Lung (tissue), 12 donors: ENCODE measurements around the gene PRKAR1B. TPM values are rescaled to one million over a fixed set of nuclear protein-coding genes. Genes with fewer than 3 reads are reported as not detected.
A peak's percentile ranks its signal among the peaks of the same experiment; 100 is the strongest.

Experiments used
- ATAC-seq: fragments of 200-7000 bp; cut with Tn5 transposase; one replicate; pipeline ENCODE4 v1.9.1; 2020; ENCODE audit warnings: moderate number of reproducible peaks; ENCODE audit not compliant: insufficient read depth, low FRiP score
- DNase-seq, 3 donors: peaks; one replicate each; pipeline ENCODE4 v3.0.0-alpha.2; 2013 to 2017
- H3K27ac ChIP-seq, 2 donors: one replicate each; pipeline ENCODE4 v1.5.1; 2013; ENCODE audit warnings: mild to moderate bottlenecking in 2 of 2, moderate library complexity in 2 of 2, control low read depth in 1 of 2, inconsistent platforms in 1 of 2, low read depth in 1 of 2, low read length in 1 of 2
- H3K27me3 ChIP-seq, 3 donors: one replicate each; pipeline ENCODE4 v1.5.1; 2013; ENCODE audit warnings: low read length in 2 of 3; ENCODE audit not compliant: control insufficient read depth in 3 of 3, insufficient read depth in 3 of 3
- H3K36me3 ChIP-seq, 4 donors: one replicate each; pipeline ENCODE4 v1.5.1; 2013; ENCODE audit warnings: low read length in 4 of 4, mild to moderate bottlenecking in 1 of 4, moderate library complexity in 1 of 4; ENCODE audit not compliant: control insufficient read depth in 4 of 4, insufficient read depth in 4 of 4
- H3K4me1 ChIP-seq, 5 donors: one replicate each; pipeline ENCODE4 v1.5.1; 2013; ENCODE audit warnings: low read length in 5 of 5, mild to moderate bottlenecking in 2 of 5, moderate library complexity in 1 of 5; ENCODE audit not compliant: control insufficient read depth in 5 of 5, insufficient read depth in 5 of 5
- H3K4me3 ChIP-seq: one replicate; pipeline ENCODE4 v1.5.1; 2013; ENCODE audit warnings: mild to moderate bottlenecking, control low read depth, moderate library complexity
- H3K9ac ChIP-seq, 2 donors: one replicate each; pipeline ENCODE4 v1.5.1; 2013; ENCODE audit warnings: low read length in 2 of 2, control low read depth in 1 of 2; ENCODE audit not compliant: insufficient read depth in 1 of 2
- H3K9me3 ChIP-seq, 4 donors: one replicate each; pipeline ENCODE4 v1.5.1; 2013; ENCODE audit warnings: low read length in 3 of 4, mild to moderate bottlenecking in 1 of 4, moderate library complexity in 1 of 4; ENCODE audit not compliant: control insufficient read depth in 4 of 4, insufficient read depth in 3 of 4
- WGBS, 2 donors: extraction: QIAGEN DNeasy Blood & Tissue Kit; methylation state at CpG; one replicate each; pipeline ENCODE4 v1.1.7; 2013; 5-methylcytosine and 5-hydroxymethylcytosine counted together
- polyA plus RNA-seq, 2 donors: library from polyadenylated mRNA; stranded (reverse); fragments of 200-250 nt; gene quantifications; one replicate each; pipeline ENCODE4 v1.2.1, GENCODE V29; 2013
- total RNA-seq, 2 donors: library from RNA; depleted of rRNA in 1 of 2; stranded (reverse); fragments of >200 nt in 1 of 2; gene quantifications; one replicate each; pipeline ENCODE4 v1.2.1, GENCODE V29; 2014 to 2021
- TF ChIP-seq, protein P1 (sequence below): IDR thresholded peaks from 2 replicates; pipeline ENCODE4 v1.5.1; 2012; ENCODE audit warnings: mild to moderate bottlenecking; ENCODE audit errors: control extremely low read depth, extremely low read depth
- donor health status: control.
- donor health status: control.
- donor health status: Bipolar disorder and iron deficiency.
- donor health status: healthy.
- donor health status: DM: yes; HTN: yes; CAD: no.

Gene PRKAR1B
- total and polyA plus RNA-seq, 4 donors: 11.3 to 32.0 (median 16.3) TPM

DNA sequence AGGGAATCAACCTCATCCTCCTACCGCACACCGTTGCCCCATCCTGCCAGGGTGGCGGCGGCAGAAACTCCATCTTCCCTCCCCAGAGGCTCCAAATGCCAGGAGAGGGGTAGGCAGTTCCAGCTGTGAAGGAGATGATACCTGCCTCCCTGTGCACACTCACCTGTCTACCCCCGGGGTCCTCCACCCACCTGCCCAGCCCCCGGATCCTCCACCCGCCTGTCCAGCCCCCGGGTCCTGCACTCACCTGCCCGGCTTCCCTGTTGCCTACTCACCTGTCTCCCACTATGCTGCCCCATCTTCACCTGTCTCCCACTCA, 14.0 kb downstream of the PRKAR1B start:
- peaks cover 0 to 4% (median 0%) of the 10 kb centered on the region in 5 donors for H3K4me1 ChIP-seq
- DNase-seq: no peak
- H3K27me3 ChIP-seq: no peaks in the 10 kb centered on the region
- 79 to 90% methylated on average over 9 of the region's 9 CpGs for WGBS, 2 donors
- H3K9ac ChIP-seq: no peak overlapping the region
- H3K27ac ChIP-seq: no peak overlapping the region
- no peak for ATAC-seq
- H3K36me3 ChIP-seq: peaks cover 0 to 3% (median 0%) of the 10 kb centered on the region in 4 donors
- H3K9me3 ChIP-seq: no peaks in the 10 kb centered on the region
- H3K4me3 ChIP-seq: no peak overlapping the region
- TF ChIP-seq, protein P1, sequence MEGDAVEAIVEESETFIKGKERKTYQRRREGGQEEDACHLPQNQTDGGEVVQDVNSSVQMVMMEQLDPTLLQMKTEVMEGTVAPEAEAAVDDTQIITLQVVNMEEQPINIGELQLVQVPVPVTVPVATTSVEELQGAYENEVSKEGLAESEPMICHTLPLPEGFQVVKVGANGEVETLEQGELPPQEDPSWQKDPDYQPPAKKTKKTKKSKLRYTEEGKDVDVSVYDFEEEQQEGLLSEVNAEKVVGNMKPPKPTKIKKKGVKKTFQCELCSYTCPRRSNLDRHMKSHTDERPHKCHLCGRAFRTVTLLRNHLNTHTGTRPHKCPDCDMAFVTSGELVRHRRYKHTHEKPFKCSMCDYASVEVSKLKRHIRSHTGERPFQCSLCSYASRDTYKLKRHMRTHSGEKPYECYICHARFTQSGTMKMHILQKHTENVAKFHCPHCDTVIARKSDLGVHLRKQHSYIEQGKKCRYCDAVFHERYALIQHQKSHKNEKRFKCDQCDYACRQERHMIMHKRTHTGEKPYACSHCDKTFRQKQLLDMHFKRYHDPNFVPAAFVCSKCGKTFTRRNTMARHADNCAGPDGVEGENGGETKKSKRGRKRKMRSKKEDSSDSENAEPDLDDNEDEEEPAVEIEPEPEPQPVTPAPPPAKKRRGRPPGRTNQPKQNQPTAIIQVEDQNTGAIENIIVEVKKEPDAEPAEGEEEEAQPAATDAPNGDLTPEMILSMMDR: no peak

- H3K27me3 ChIP-seq: no peaks in the 10 kb centered on the region
- DNase-seq: no peak
- H3K9ac ChIP-seq: no peak overlapping the region
- H3K36me3 ChIP-seq: peaks cover 0 to 3% (median 0%) of the 10 kb centered on the region in 4 donors
- peak overlapping the region; percentile 45 for H3K4me3 ChIP-seq
- no peaks in the 10 kb centered on the region for H3K9me3 ChIP-seq
- ATAC-seq: no peak
- H3K27ac ChIP-seq: no peak overlapping the region
- TF ChIP-seq, protein P1: no peak
- WGBS, 2 donors: 16 to 25% methylated on average over 30 to 68 of the region's 74 CpGs
- peaks cover 0 to 4% (median 0%) of the 10 kb centered on the region in 5 donors for H3K4me1 ChIP-seq
Observed at GRCh38 chr7:712381-713138, 14.5 kb downstream of the PRKAR1B start.

DNA sequence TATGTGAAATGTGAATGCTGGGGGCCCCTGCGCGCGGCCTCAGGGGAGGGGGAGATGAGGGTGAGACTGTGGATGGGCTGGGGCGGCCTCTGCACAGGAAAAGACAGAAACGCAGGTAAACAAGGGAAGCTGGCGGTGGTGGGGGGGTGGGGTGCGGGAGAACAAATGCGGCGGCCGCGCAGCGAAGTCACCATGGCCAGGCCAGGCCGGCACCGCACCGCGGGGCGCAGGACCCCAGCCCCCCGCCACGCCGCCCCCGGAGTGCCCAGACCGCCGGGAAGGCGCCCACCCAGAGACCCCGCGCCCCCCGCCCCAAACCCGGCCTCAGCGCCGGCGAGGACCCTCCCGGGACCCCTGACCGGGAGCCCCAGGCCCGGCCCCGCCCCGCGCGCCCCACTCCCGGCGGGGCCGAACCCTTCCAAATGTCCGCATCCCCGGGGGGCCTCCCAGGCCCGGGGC, 15.1 kb downstream of the PRKAR1B start:
- no peak for DNase-seq
- no peaks in the 10 kb centered on the region for H3K27me3 ChIP-seq
- no peak for ATAC-seq
- no peaks in the 10 kb centered on the region for H3K9me3 ChIP-seq
- H3K4me3 ChIP-seq: peak overlapping the region; percentile 45
- TF ChIP-seq, protein P1: no peak
- H3K27ac ChIP-seq: peak overlapping the region in 1 of 2 donors; percentile 75
- peaks cover 0 to 5% (median 2%) of the 10 kb centered on the region in 5 donors for H3K4me1 ChIP-seq
- H3K9ac ChIP-seq: no peak overlapping the region
- 1 to 7% methylated on average over 15 to 44 of the region's 44 CpGs for WGBS, 2 donors
- peaks cover 0 to 3% (median 0%) of the 10 kb centered on the region in 4 donors for H3K36me3 ChIP-seq
